GM18870 (cell line): ENCODE measurements around the gene CCDC85C.

ENCODE experiments used
- ATAC-seq: cut with Tn5 transposase; IDR thresholded peaks from one replicate; pipeline ENCODE4 v1.9.1; 2021; ENCODE audit warnings: moderate library complexity; ENCODE audit not compliant: unreplicated experiment

CCDC85C gene

DNA sequence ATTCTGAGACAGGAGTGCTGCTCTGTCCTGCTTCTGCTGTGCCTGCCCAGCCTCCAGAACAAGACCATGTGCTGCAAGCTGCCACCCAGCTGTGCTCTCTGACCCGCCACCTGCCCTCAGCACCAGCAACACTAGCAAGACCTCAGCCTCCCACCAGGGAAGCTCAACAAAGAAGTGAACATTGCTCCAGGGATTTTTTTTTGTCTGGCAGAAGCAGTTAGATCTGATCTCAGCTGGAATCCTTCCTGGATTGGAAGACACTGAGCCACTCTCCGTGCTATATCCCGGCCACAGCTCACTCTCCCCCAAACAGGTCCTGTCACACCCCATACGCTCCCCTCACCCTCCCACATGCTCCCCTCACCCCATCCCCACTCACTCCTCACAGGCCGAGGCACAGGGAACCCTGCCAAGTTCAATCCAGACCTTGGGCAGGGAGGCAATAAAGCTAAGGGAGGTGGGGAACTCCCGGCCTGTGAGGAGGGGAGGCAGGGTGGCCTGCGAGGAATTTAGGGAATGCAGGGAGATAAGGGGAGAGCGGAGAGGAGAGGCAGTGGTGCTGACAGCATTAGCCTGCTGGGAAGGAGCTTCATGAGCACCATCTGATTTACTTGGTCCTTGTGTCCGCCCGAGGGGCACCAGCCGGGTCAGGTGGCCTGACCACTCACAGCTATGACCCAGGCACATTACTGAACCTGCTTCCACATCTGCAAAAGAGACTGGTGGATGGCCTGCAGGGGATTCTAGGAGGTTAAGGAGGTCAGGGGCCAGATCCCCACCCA is 29.7 kb downstream of the CCDC85C start:
- no peak for ATAC-seq

DNA sequence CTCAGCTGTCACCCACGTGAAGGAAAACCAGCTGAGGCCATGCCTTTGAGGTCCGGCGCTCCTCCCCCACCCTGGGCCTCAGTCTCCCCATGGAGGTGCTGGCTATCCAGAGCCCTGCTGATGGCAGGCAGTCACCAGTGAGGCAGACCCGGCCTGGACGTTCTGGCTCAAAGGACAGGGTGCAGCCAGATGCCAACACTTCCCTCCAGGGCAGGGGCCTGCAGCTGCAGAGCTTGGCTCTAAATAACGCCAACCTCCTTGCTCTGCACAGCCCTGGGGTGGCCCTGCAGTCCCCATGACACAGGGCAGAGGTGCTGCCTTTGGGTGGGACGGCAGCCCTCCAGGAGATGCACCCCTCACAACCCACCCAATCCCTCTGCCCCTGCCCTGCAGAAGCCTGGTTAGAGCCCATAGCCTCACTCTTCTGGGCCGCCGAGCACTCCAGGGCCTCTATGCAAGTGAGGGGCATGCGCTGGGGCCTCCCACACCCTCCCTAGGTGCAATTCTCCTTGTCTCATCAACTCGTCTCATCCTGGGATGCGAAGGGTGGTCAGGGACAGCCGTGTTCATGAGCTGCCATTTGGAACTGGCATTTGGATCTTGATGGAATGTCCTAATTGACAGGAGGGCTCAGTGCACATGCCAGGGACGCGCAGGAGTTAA is 30.4 kb downstream of the CCDC85C start:
- ATAC-seq: no peak

DNA sequence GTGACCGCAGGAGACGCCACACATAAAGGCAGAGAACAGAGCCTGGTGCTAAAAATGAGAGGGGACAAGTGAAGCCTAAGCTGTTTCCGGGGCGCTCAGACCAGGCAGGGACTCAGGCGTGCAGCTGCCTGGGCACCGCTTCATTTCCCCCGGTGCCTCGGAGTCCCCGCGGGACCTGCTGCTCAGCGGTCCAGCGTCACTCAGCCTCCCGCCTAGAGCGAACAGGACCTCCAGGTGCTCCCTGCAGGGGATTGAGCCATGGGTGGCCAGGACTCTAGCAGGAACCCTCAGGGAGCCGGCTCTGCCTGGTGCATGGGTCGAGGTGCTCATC is 31.0 kb downstream of the CCDC85C start:
- no peak for ATAC-seq

DNA sequence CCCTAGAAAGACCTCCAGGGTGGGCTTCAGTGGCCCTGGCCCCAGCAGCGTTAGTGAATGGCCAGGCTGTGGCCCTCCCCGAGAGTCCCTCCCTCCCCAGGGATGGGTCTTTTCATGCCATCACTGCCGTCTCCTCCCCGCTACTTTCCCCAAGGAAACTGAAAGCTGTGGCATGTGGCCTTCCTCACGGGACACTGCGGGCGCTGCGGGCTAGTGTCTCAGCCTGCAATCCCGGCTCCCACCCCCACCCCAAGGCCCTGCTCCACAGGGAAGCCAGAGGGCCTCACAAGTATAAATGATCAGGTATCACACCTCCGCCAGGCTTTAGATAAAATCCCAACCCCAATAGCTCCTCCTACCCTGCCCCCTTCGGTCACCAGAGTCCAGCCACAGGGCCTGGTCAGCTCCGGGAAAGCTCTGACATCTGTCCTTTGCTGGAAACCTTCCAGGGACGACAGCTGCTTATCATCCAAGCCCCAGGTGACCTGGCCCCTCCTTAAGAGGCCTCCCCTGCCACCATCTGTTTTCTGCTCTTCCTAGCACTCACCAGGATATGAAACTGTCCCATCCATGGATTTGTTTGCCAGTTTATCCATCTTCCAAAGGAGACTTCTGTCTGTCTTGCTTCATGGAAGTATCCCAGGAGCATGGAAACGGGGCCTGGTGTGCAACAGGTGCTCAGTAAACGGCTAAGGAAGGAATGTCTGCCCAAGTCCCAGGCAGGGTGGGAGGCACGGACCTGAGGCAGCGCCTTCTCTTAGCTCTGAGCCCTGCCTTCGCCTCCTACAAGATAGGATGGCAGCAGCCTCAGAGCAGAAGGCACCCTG is 31.6 kb downstream of the CCDC85C start:
- no peak for ATAC-seq

DNA sequence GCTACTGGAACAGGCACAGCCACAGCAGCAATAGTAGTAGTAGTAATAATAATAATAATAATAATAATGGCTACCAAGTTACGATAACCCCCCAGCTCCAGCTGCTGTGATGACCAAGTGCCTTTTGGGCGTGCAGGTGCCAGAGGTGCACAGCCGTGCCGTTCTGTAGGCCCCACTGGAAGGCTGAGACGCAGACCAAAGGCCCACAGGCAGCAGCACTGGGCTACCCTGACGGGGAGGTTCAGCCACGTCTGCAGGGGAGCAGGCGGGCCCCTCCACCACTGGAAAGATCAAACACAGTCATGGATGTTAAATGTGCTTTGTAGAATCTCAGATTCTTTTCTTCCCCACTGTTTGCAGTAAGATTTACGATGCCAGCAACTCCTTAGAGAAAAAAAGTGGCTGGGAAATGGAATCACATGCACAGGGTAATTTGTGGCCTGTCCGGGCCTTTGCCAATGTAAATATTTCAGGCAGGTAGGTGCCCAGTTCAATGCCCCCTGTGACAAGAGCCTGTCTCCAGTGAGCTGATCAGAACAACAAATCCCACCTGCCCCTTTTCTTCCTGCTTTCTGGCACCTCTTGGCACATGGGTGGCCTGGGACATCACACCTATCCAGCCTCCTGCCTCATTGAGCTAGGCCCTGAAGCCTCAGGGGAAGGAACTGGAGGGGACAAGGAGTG is 32.6 kb downstream of the CCDC85C start:
- ATAC-seq: no peak

DNA sequence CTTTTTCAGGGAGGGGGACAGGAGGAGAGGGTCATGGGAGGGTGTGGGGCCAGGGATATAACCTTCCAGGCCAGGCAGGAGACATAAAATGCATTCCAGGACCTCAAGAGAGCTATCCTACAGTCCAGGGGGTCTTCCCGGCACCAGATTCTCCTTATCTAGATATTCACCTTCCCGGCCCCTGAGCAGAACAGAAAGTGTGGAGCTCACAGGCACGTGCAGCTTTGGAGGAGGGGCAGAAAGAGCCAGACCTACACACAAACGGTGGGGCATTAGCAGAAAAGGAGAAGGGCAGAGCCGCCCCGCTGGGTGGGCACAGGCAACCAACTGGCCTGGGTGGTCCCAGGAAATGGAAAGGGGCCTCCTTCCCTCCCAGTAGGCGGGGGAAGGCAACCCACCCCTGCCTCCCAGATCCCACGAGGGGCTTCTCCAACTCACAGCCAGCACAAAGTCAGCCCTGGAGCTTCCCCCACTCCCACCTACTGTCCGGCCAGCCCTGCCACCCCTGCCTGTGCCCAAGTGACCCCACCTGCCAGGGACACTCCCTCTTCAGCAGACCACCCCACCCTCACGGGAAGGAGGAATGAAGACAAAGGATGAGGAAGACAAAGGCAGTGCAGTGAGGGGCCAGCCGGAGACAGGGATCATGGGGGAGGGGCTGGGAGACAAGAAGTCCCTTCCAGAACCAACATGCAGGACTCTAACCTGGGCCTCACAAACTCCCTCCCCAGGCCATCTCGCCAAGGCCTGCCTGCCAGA is 33.3 kb downstream of the CCDC85C start:
- ATAC-seq: no peak

DNA sequence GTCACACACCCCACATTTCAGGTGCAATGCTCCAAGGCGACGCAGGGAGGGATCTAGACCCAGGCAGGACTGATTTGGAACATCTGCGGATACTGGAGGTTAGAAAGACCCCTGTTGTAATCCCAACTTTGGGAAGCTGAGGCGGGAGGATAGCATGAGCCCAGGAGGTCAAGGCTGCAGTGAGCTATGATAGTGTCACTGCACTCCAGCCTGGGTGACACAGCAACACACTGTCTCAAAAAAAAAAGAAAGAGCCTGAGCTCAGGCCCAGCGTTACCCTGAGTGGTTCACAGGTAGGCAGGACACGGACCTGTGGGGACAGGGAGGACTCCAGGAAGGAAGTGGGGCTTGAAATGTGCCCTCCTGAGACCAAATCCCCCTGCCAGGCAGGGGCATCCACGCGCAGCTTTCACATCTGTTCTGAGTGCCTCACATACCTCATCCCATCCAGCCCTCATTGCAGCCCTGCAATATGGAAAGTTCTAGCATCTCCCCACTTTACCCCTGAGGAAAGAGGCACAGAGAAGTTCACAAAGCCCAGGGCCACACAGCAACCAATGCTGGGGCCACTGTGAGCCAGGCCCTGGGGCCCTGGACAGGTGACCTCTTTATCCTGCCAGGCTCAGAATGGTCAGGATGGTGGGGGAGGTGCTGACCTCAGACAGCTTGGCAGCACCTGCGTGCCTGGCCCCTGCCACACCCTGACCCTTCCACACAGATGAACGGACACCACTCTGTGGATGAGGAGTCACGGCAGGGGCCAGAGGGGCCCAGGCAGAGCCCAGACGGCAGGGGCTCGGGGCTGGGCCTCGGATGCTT is 34.1 kb downstream of the CCDC85C start:
- no peak for ATAC-seq

DNA sequence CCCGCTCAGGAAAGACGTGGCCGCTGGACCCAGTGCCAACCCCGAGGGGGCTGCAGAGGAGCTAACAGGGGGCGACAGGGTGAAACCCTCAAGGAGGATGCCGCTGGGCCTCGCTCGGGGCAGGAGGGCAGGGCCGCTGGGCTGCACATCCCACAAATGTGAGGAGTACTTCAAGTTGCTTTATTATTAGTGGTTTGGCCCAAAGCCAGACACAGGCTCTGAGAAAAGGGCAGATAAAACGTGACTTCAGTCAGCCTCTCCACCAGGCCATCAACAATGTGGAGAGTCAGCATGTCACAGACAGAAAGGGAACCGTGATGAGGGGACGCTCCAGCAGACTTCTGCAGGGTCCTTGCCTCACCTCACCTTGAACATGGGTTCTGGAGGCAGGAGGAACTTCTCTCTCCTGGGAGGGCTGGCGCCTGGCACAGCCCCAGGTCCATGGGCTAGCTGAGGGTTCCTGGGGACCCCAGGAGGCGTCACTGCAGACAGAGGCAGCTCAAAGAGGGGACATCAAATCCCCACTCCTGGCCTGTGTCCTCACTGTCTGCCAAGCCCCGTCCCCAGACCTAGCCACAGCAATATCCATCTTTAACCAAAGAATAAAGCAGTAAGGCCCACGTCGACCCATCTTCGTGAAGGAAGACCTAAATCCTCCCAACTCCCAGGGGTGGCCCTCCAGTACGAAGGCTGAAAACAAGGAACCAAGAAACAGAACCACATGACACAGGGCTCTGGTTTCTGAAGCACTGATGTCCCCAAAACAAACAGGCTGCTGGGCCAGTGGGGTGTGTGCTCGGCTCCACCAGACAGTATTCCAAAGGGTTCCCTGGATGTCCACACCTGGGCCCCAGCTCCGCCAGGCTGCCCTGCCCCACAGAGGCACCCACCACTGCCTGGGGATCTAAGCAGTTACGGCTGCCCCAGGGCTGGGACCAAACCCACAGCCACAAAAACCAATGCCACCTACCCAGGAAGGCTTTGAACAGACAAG is 35.1 kb downstream of the CCDC85C start:
- ATAC-seq: no peak

DNA sequence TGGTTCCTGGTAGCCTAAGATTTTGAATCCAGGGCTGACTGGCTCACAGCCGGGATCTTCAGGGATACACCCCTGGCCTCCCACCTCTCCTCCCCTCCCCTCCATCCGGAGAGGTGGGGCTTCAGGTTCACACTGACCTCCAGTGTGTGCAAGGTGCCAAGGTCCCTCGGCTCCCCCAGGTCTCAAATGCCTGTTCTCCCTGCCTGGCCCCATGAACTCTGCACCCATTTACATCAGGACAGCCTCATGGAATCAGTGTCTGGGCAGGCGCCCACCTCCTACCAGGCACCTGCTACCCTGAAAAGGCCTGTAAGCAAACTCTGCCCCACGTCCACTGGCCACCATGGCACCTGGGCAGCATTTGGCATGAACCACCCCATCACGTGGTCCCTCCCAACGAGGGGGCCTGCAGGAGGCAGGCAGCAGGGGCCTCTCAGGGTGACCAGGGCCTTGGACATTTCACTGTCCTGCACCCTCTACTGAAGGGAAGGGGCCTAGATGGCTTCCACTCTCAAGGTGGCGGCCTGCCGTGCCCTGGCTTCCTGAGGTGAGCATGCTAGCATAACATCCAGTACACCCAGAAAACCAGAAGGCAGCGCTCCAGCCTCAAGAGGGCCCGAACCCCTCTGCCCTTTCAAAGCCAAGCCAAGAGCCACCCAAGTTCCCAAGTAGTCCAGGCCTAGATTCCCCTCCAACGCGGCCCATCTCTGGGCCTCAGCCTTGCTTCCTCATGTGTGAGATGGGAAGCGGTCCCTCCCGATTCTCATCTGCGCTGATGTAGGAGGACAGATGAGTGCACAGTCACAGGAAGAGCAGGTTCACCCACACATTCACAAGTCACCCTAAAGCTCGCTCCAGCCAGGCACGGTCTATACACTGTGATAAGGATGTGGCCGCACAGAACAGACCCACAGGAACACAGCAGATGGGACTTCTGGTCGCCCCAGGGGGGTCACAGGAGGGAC is 37.3 kb downstream of the CCDC85C start:
- no peak for ATAC-seq

DNA sequence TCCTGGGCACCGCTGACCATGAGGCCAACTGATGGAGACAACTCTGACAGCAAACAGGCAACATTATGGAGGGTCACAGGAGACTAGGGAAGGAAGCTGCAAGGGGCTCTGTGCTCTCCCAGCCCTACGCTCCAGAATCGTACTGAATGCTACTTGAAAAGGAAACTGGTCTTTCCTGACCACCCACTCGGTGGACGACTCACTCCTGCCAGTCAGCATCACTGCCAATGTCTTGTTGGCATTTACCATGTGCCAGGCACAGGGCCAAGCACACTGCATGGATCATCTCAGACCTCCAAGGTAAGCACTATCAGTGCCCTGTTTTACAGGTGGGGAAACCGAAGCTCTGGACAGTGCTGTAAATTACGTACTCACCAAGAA is 38.0 kb downstream of the CCDC85C start:
- ATAC-seq: no peak

DNA sequence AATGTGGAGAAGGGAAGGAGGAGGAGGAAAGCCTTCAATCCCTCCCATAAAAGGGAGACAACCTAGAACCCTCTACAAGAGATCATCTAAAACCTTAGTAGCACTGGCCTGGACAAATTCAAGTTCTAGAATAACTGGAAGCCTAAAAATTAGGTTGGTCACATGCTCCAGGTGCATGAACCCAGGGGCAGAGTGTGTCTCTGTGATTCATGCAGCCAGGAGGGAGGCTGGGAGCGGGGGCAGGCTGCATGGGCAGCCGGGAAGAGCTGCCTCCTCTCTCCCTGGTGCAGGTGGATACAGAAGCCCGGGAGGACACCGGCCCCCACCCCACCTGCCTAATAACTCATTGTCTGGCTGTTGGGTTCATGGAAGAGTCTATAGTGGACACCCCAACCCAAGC is 38.6 kb downstream of the CCDC85C start:
- no peak for ATAC-seq

DNA sequence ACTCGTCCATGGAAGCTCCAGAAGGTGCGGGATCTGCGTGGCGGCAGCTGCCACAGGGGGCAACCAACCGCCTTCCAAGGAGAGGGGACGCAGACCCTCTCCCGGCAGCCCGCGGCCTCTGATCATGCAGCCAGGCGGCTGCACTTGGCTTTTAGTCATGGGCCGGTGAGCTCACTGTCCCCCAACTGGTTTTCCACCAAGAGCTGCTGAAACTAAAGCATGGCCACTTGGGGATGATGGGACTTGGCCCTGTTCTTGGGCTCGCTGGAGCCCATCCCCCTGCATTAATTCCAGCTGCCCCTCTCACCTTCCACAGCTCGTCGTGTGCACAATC is 39.1 kb downstream of the CCDC85C start:
- no peak for ATAC-seq

DNA sequence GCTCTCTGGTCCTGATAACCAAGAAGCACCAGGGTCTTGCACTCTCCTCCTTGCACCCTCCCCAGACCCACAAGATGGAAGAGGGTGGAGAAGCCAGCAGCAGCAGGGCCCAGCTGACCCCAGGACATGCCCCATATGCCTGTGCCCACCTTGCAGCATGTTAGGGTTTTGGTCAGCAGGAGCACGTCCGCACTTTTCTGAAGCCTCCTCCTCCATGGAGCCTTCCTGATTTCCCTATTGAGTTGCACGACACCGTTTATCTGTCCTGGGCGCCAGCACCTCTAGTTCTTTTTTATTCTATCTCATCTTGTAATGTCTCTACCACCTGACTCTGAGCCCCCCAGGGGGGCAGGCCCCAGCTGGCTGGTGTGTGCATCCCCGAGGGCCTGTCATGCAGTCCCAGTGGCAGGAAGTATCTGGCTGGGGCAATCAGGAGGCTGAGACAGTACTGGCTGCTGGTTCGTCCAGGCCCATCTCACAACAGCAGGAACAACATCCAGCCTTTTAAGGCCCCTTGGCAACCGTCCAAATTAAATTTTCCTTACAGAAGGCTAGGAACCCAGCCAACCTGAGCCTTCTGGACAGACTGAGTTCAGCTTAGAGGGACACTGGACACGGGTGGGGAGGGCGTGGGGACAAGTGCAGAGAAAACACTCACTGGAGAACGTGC is 39.6 kb downstream of the CCDC85C start:
- no peak for ATAC-seq

DNA sequence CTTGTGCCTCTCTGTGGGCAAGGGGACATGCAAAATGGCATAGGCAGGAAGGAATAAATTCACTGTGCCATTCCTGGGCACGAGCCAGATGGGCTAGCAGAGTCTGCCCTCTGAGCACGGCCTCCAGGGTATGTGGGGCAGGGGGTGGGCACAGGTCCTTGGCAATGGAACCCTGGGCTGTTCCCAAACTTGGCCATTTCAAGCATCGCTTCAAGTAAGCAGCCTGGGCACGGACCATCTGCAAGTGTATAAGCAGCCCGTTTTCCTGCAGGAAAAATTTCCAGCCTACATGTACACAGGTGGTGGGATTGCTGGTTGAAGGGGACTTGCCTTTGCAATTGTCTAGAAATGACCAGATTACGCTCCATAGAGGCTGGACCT is 40.3 kb downstream of the CCDC85C start:
- ATAC-seq: no peak

DNA sequence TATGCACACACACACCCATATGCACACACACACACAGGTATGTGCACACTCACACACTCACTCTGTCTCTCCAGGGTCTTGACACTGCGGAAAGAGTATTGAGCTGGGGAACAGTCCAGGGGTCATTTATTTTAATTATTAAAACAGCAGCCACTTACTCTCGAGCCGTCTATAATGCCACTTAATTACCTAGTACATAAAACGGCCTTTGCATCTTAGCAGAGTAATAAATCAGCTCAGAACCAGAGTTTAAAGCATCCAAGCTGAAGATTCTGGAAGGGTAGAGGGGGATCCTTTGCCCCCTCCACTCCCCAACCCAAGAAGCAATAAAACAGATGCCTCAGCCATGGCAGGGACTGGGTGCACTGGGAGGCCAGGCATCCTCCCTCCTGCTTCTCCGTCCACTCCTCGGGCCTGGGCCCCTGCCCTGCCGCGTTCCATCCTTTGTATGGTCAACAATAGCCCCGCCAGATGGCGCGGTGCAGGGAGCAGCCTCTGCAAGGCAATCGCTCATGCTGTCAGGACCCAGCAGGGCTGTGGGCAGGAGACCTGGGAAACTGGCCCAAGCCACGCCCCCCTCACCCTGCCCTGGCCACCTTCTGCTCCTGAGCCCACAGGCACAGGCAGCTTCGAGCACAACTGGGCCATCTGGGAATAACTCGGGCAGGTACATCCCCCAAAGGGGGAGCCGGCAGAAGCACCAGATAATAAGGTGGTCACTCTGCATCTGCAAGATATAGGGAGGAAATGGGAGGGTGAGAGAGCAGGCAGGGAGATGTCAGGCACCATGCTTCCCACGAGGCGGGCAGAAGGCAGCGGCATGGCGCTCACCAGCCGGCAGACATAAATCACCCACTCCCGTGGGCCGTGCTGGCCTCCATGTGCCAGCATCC is 40.9 kb downstream of the CCDC85C start:
- no peak for ATAC-seq

DNA sequence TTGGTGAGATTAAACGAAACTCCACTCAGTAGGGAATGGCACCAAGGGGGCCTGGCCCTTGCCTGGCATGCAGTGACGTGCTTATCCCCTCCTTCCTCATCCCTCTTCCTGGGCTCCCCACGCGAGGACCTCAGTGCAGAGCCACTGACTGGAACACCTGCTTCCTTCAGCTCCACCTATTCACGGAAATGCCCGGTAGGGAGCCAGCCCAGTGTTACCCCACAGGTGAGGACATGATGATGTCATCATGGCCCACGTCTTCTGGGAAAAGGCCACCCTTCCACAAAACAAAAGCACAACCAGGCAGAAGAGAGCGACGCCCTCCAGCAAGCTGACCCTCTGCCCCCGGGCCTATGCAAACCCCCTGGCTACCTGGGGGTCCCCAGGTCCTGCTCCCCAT is 42.1 kb downstream of the CCDC85C start:
- ATAC-seq: no peak
